ENCODE results near the gene RPL31.
A peak's percentile ranks its signal among the peaks of the same experiment; 100 is the strongest.

The RPL31 gene

DNA sequence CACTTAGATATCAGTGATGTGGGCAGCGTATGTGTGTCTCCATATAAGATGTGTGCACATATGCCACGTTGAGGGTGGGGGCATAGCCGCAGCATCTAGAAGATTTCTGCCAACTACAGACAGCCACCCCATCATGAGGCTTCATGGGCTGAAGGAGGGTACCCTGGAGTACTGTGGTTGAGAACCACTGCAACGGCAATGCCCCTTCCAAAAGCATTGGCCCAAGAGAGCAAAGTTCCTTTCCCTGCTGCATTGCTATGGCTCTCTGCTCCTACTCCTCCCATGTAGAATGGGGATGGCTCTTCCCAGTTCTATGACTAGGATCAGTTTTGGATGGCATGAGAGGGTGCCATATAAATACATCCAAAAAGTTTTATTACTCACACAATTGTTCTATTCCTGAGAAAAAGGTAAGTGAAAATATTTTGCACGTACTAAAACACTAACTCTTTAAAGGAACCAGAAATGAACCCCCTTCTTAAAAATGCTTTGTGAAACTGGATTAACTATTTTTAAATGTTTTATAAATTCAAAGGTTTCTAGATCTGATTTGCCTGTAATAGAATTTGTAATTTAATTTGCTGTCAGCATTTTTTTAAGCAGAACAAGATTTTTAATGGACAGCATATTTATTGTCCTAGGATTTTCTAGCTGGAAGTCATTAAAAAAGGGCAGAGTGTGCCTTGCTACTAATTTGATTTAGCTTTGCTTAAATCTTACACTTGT, 4.4 kb upstream of the RPL31 start:
- DNase-seq, result no peak

DNA sequence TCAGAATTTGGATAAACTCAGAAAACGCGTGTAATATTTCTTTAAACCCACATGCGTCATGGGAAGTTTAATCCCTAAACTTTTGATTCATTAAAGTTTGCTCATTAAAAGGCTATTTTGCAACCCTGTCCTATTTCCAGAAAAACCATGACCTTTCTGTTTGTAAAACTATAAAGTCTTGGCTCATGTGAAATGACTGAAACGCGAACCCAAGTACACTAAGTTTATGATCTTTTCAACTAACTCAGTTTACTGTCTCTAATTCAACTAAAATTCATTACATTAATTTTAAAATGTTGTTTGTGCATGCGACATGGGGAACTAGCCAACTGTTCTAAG, 3.9 kb upstream of the RPL31 start:
- no peak for DNase-seq

GRCh38 chr2:100999995-101000394, 2.1 kb upstream of the RPL31 start:
- DNase-seq, result no peak

- no peak for DNase-seq
Observed at GRCh38 chr2:101002562-101003277, 631 bp downstream of the RPL31 start.

DNA sequence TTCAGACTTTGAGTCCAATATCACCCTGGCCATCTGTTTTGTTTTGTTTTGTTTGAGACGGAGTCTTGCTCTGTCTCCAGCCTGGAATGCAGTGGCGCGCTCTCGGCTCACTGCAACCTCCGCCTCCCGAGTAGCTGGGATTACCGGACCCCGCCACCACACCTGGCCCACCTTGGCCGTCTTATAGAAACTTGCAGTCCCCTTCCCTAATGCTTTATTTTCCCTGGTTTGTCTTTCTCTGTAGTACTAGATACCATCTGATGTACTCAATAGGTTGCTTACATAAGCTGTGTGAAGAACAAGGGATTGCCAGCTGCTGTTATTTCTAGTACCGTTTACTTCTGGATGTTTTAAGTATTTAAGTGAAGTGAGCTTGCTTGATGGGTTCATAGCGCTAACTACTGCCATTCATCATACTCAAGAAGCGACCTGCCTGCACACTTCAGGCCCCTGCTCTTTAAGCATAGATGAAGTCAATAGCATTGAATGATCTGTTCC, 1.2 kb downstream of the RPL31 start:
- no peak for DNase-seq

- DNase-seq, result no peak
Observed at GRCh38 chr2:101004620-101005325, 2.7 kb downstream of the RPL31 start.

- DNase-seq, result no peak
Observed at GRCh38 chr2:101006065-101006715, 4.1 kb downstream of the RPL31 start.

DNA sequence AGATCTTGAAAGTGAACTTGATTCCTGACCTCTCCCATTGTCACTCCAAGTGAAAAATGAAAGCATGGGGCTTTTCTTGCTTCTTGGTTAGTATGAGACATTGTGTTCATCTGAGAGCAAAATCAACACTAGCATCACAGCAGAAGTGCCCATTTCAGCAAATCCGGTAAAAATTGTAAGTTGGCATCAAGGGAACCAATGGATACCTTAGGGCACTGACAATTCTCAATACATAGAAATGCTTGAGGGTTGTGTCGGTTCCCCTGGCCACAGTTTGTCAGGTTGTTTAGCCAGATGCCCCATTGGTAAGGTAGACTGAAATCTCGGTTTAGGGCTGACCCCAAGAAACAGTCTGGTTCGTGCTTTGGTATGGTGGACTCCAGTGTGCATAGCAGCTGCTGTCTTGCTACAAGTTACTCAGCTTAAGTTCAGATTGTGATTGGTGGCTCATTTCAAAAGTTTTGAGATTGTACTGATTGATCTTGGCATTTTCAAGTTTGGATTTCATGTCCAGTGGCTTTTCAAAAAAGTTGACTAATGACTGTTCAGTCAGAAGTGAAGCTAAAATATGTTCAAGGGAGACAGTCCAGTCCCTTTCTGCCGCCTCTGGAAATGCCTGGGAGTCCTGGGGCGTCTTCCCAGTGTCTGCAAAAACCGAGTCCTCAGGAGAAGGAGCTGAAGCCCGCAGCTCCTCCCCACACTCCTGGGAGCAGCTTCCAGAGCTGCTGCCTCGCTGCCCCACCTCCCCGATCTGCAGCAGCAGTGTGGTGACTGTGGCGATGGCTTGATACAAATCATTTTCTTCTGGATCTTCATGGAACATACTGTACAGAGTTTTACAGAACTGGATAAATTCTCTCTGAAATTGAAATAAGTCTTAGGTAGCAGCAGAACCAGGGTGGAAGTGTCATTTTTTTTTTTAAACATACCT, 5.6 kb downstream of the RPL31 start:
- DNase-seq, result no peak

- DNase-seq, result no peak
Observed at GRCh38 chr2:101011152-101011551, 9.1 kb downstream of the RPL31 start.

DNA sequence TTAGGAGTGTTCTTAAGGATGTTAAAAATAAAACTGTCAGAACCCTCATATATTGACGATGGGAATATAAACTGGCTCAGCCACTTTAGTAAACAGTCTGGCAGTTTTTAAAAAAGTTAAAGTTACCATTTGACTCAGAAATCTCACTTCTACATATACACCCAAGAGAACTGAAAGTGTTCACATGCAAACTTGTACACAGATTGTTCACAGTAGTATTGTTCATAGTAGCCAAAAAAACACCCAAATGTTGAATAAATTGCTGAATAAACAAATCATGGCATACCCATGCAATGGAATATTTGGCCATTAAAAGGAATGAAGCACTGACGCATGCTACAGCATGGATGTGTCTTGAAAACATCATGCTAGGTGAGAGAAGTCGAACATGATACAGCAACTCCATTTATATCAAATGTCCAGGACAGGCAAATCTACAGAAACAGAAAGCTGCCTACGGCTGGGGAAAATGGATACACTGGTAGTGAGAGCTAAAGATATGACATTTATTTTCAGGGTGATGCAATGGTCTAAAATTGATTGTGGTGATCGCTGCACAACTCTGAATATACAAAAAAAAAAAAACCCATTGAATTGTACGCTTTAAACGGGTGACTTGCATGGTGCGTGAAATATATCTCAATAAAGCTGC, 10.1 kb downstream of the RPL31 start:
- no peak for DNase-seq

- DNase-seq, result peak; percentile 86
Observed at GRCh38 chr2:101012706-101013181, 10.7 kb downstream of the RPL31 start.

DNA sequence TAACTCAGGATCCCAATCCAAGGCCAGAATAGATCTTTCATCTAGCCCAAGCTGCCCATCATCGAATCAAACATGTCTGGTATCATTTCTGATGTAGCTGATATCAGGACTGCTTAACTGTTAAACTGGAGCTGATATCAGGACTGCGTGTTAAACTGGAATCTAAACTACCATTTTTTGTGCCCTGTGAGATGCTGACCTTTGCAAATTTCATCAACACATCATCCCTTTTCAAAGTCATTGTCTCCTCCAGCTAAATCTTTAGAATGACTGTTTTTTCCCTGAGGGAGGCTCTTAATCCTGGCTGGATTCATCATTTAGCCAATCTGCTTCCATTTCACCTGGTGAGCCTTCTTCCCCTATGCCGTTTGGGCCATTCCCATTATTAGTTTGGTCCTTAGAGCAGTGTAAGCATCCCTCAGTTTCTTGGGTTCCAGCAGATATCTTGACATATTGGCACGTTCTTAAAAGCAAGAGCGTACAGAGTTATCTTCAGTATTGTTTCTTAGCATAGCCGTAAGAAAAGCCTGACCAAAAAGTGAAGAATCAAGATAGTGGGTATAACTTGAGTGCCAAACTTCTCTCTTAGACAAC, 12.3 kb downstream of the RPL31 start:
- DNase-seq, result no peak

- no peak for DNase-seq
Observed at GRCh38 chr2:101017371-101017770, 15.3 kb downstream of the RPL31 start.

DNA sequence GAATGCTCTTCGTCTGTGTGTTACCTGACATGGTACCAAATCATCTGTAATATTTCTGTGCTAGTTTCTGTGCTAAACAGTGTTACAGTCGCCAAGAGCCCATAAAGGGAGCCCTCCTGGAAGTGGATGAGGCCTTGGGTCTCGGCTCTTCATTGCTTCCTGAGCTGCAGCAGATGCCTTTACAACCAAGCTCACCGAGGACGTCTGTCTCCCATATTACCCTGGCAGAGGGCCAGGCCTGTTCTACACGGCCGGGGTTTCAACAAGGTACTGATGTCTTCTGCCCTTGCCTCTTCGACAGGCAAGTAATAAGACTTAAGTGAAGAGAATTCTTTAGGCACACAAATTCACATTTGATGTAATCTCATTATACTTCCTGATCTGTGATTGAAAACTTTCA, 16.8 kb downstream of the RPL31 start:
- DNase-seq, result no peak

DNA sequence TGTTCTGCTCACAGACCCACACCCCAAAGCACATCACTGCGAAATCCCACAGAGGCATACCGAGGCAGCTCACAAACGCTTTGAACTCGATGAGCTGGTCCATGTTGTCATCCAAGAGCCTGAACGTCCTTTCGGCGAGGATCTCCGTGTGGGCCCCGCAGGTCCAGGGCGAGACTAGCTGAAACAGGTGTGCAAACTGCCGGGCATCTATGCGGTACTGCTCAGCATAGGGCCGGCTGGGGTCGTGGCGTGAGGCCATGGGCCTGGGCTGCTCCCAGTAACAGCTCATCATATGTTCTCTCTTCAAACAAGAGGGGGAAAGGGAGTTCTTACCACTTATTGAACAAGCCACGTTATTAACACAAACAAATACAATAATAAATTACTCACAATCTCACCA, 20.1 kb downstream of the RPL31 start:
- no peak for DNase-seq

DNA sequence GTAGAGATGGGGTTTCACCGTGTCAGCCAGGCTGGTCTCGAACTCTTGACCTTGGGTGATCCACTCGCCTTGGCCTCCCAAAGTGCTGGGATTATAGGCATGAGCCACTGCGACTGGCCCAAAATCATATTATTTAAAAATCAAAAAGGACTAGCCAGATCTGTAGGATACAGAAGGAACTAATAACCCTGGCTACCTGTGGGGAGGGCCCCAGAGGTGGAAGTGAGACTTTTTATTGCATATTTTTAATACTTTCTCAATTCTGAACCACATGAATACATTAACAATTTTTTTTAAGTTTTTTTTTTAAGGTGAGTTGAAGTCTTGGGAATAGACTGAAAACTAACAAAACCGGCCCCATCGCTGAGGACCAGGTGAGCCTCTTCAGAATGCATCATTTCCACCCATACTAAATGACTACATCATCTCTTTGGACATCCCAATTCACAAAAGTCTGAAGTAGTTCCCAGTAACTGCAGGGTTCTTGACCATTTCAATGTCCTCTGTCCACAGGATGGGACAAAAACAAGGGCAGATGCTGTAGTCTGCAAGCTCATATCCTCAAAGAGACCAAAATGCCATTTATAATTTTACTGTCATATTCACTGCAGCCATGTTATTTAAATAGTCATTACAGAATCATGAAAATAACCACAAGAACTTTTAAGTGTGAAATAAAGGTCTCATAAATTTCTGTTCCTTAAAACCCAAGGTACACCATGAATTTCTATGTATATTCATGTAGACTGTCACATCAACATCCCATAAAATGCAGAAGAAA, 21.4 kb downstream of the RPL31 start:
- DNase-seq, result no peak

GRCh38 chr2:101025561-101025960, 23.5 kb downstream of the RPL31 start:
- DNase-seq, result no peak

- DNase-seq, result no peak
Observed at GRCh38 chr2:101026253-101026701, 24.2 kb downstream of the RPL31 start.

- no peak for DNase-seq
Observed at GRCh38 chr2:101026923-101027469, 24.9 kb downstream of the RPL31 start.

GRCh38 chr2:101027852-101028251, 25.8 kb downstream of the RPL31 start:
- DNase-seq, result no peak
